ENCODE data around the gene ARL10.

Gene ARL10

DNA sequence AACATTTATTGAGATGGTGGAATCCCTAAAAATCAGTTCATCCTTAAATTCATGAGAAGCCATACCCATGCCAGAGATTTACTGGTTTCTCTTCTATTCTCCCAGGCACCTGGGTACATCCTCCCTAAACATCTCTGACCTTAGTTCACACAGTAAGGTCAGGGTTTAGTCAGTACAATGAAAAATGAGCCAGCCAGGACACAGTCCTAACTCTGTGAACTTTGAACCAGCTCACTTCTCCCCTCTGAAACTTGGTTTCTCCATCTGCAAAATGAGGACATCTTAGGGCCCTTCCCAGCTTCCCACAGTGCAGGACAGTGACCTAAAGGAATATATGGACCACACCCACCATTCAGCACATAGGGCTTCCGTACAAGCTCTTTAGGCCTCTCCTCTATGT is 21.2 kb downstream of the ARL10 start:
- Histone ChIP-seq H3F3A (ENCODE audit: control insufficient read depth, insufficient read depth) (peaks cover 6% of the 10 kb centered on the region; the same call in 1 of the 2 replicates), H3K4me1 (ENCODE audit: control insufficient read depth, low read length) (peaks cover 20% of the 10 kb centered on the region), H3K4me2 (ENCODE audit: low read length) (peak overlapping the region; percentile 91), H3K27ac (ENCODE audit: low read depth, low read length) (no peak overlapping the region), H3K79me2 (ENCODE audit: control insufficient read depth, low read length) (peaks cover 65% of the 10 kb centered on the region), H3K9me2 (replicated peaks; ENCODE audit: control insufficient read depth, low read length) (no peaks in the 10 kb centered on the region), H3K36me3 (ENCODE audit: control insufficient read depth, low read length) (peaks cover 85% of the 10 kb centered on the region), H4K20me1 (ENCODE audit: control insufficient read depth, insufficient read depth, low read depth, low read length) (peaks cover 18% of the 10 kb centered on the region; the same call in 1 of the 2 replicates), H3K9me3 (ENCODE audit: control insufficient read depth, insufficient read depth, low read length) (no peaks in the 10 kb centered on the region), H3K4me3 (ENCODE audit: low read length) (peak overlapping the region; percentile 97), H3K27me3 (ENCODE audit: control insufficient read depth, low read length) (no peaks in the 10 kb centered on the region)
- TF ChIP-seq, protein P1, sequence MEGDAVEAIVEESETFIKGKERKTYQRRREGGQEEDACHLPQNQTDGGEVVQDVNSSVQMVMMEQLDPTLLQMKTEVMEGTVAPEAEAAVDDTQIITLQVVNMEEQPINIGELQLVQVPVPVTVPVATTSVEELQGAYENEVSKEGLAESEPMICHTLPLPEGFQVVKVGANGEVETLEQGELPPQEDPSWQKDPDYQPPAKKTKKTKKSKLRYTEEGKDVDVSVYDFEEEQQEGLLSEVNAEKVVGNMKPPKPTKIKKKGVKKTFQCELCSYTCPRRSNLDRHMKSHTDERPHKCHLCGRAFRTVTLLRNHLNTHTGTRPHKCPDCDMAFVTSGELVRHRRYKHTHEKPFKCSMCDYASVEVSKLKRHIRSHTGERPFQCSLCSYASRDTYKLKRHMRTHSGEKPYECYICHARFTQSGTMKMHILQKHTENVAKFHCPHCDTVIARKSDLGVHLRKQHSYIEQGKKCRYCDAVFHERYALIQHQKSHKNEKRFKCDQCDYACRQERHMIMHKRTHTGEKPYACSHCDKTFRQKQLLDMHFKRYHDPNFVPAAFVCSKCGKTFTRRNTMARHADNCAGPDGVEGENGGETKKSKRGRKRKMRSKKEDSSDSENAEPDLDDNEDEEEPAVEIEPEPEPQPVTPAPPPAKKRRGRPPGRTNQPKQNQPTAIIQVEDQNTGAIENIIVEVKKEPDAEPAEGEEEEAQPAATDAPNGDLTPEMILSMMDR (IDR thresholded peaks at IDR 0.05; ENCODE audit: low read depth, low read length, poor library complexity, severe bottlenecking), result no peak
- TF ChIP-seq EZH2phosphoT487 (IDR thresholded peaks at IDR 0.05; ENCODE audit: borderline replicate concordance, low read length), result no peak

DNA sequence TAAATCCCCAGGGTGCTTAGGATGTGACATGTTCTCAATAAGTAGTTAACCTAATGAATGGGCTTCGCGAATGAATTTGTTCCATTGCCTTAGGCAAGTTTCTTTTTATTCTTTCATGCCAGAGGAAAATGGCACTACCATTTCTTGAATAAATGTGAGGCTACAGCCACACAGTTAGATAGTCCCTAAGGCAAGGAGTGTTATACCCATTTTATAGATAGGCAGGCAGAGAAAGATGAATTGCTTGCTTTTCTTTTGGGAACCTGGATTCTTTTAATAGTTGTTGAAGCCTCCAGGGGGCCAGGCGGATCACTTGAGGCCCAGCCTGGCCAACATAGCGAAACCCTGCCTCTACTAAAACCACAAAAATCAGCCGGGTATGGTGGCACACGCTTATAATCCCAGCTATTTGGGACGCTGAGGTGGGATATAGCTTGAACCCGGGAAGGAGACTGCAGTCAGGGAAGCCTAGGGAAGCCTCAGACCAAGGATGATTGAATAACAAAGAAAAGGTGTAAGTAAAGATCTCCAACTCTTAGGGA is 22.2 kb downstream of the ARL10 start:
- Histone ChIP-seq H3F3A (ENCODE audit: control insufficient read depth, insufficient read depth) (peaks cover 6% of the 10 kb centered on the region; the same call in 1 of the 2 replicates), H3K79me2 (ENCODE audit: control insufficient read depth, low read length) (peaks cover 66% of the 10 kb centered on the region)

DNA sequence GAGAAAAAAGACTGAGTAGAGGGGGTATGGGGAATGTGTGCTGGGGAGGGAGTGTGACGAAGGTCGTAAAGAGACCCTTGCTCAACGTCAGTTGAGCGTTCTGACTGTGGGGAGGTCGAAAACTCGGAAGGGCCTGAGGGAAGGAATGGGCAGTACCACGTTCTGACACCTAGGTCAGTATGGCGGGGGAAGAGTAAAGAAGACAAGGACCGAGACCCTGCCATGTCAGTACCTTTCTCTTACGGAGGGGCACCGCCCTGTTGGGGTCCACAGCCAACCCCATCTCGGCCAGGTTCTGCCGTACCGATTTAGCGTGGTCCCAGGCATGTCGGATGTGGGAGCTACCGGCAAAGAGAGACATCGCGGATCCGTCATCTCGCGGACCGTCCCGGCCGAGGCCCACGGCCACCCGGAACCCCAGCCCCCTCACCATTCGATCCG is 22.7 kb downstream of the ARL10 start:
- peaks cover 4% of the 10 kb centered on the region; the same call in 1 of the 2 replicates for H3F3A ChIP-seq (ENCODE audit: control insufficient read depth, insufficient read depth)
- H4K20me1 ChIP-seq (ENCODE audit: control insufficient read depth, insufficient read depth, low read depth, low read length), result peaks cover 18% of the 10 kb centered on the region; the same call in 1 of the 2 replicates
- H3K79me2 ChIP-seq (ENCODE audit: control insufficient read depth, low read length), result peaks cover 66% of the 10 kb centered on the region
- H3K4me1 ChIP-seq (ENCODE audit: control insufficient read depth, low read length), result peaks cover 20% of the 10 kb centered on the region
- peak overlapping the region; percentile 86 for H3K27ac ChIP-seq (ENCODE audit: low read depth, low read length)
- H3K9me3 ChIP-seq (ENCODE audit: control insufficient read depth, insufficient read depth, low read length), result no peaks in the 10 kb centered on the region
- no peaks in the 10 kb centered on the region for H3K27me3 ChIP-seq (ENCODE audit: control insufficient read depth, low read length)
- TF ChIP-seq EZH2phosphoT487 (IDR thresholded peaks at IDR 0.05; ENCODE audit: borderline replicate concordance, low read length), result no peak
- TF ChIP-seq, protein P1 (IDR thresholded peaks at IDR 0.05; ENCODE audit: low read depth, low read length, poor library complexity, severe bottlenecking), result no peak
- H3K4me2 ChIP-seq (ENCODE audit: low read length), result peak overlapping the region; percentile 91
- peaks cover 79% of the 10 kb centered on the region for H3K36me3 ChIP-seq (ENCODE audit: control insufficient read depth, low read length)
- H3K9me2 ChIP-seq (replicated peaks; ENCODE audit: control insufficient read depth, low read length), result no peaks in the 10 kb centered on the region
- peak overlapping the region; percentile 97 for H3K4me3 ChIP-seq (ENCODE audit: low read length)

More for the DNA sequence above, 22.2 kb downstream of the ARL10 start:
- no peaks in the 10 kb centered on the region for H3K9me3 ChIP-seq (ENCODE audit: control insufficient read depth, insufficient read depth, low read length)
- H3K4me2 ChIP-seq (ENCODE audit: low read length), result peak overlapping the region; percentile 91
- no peaks in the 10 kb centered on the region for H3K9me2 ChIP-seq (replicated peaks; ENCODE audit: control insufficient read depth, low read length)
- peaks cover 18% of the 10 kb centered on the region; the same call in 1 of the 2 replicates for H4K20me1 ChIP-seq (ENCODE audit: control insufficient read depth, insufficient read depth, low read depth, low read length)
- H3K4me3 ChIP-seq (ENCODE audit: low read length), result peak overlapping the region; percentile 97
- peak overlapping the region; percentile 86 for H3K27ac ChIP-seq (ENCODE audit: low read depth, low read length)
- no peaks in the 10 kb centered on the region for H3K27me3 ChIP-seq (ENCODE audit: control insufficient read depth, low read length)
- peaks cover 20% of the 10 kb centered on the region for H3K4me1 ChIP-seq (ENCODE audit: control insufficient read depth, low read length)
- peaks cover 84% of the 10 kb centered on the region for H3K36me3 ChIP-seq (ENCODE audit: control insufficient read depth, low read length)
- TF ChIP-seq, protein P1 (IDR thresholded peaks at IDR 0.05; ENCODE audit: low read depth, low read length, poor library complexity, severe bottlenecking), result peak; percentile 19
- no peak for TF ChIP-seq EZH2phosphoT487 (IDR thresholded peaks at IDR 0.05; ENCODE audit: borderline replicate concordance, low read length)

Data from DOHH2 (cell line).